T-helper 17 cell (primary cell): ENCODE data around the gene COPS7A. TPM values are rescaled to one million over a fixed set of nuclear protein-coding genes. Genes with fewer than 3 reads are reported as not detected.
A peak's percentile ranks its signal among the peaks of the same experiment; 100 is the strongest.

Experiments
- ATAC-seq: fragments of 150-1000 bp; cut with Tn5 transposase; 2 replicates; pipeline ENCODE4 v1.10.0; 2021; ENCODE audit warnings: mild to moderate bottlenecking, moderate library complexity
- DNase-seq, 3 donors: peaks; one replicate each; pipeline versions ENCODE4 v3.0.0 to v3.0.0-alpha.2; 2020 to 2021
- H3K9me3 ChIP-seq: one replicate; pipeline ENCODE4 v1.7.0; 2013; ENCODE audit warnings: low read length, mild to moderate bottlenecking; ENCODE audit not compliant: control insufficient read depth, poor library complexity, severe bottlenecking
- H3K27ac Mint-ChIP-seq: one replicate; pipeline ENCODE4 v1.8.0; 2022; ENCODE audit warnings: mild to moderate bottlenecking, moderate library complexity, mixed read lengths
- H3K27me3 Mint-ChIP-seq: one replicate; pipeline ENCODE4 v1.8.0; 2022; ENCODE audit warnings: mixed read lengths
- H3K36me3 Mint-ChIP-seq: one replicate; pipeline ENCODE4 v1.8.0; 2022; ENCODE audit warnings: low read depth, mixed read lengths
- H3K4me1 Mint-ChIP-seq: one replicate; pipeline ENCODE4 v1.8.0; 2022; ENCODE audit warnings: mild to moderate bottlenecking, mixed read lengths
- H3K4me3 Mint-ChIP-seq: one replicate; pipeline ENCODE4 v1.8.0; 2022; ENCODE audit warnings: mild to moderate bottlenecking, moderate library complexity, mixed read lengths
- total RNA-seq, 4 donors: library from RNA in 2 of 4; stranded (reverse) in 2 of 4; gene quantifications; one replicate each; pipeline ENCODE4 v1.2.3 and lab custom pipeline; 2022 to 2026

The COPS7A gene
- total RNA-seq, 2 donors from 2014 or later: 13.9 to 17.9 TPM

GRCh38 chr12:6771509-6772330, 47.9 kb downstream of the COPS7A start:
- Mint-ChIP-seq H3K36me3 (peaks cover 15% of the 10 kb centered on the region), H3K27me3 (peaks cover 59% of the 10 kb centered on the region), H3K27ac (peak overlapping the region; percentile 57), H3K4me3 (peak overlapping the region; percentile 92), H3K4me1 (peaks cover 39% of the 10 kb centered on the region)
- DNase-seq: no peak
- ATAC-seq: no peak
- no peaks in the 10 kb centered on the region for H3K9me3 ChIP-seq

GRCh38 chr12:6772331-6772695, 48.5 kb downstream of the COPS7A start, which contains the start of gene LAG3:
Gene LAG3 (plus strand): TSS chr12:6772520. CDS start chr12:6772853, 333 bp downstream.
- no peaks in the 10 kb centered on the region for H3K9me3 ChIP-seq
- ATAC-seq: no peak
- Mint-ChIP-seq H3K27ac (peak within 1 kb of the TSS; percentile 57), H3K27me3 (peaks cover 55% of the 10 kb centered on the region), H3K4me1 (peaks cover 34% of the 10 kb centered on the region), H3K4me3 (peak within 1 kb of the TSS; percentile 92), H3K36me3 (peaks cover 12% of the 10 kb centered on the region)
- no peak for DNase-seq

- H3K9me3 ChIP-seq: no peaks in the 10 kb centered on the region
- H3K27me3 Mint-ChIP-seq: peaks cover 48% of the 10 kb centered on the region
- H3K36me3 Mint-ChIP-seq: peaks cover 9% of the 10 kb centered on the region
- ATAC-seq: no peak
- DNase-seq: no peak
- H3K4me1 Mint-ChIP-seq: peaks cover 29% of the 10 kb centered on the region
- no peak overlapping the region for H3K27ac Mint-ChIP-seq
- peak overlapping the region; percentile 92 for H3K4me3 Mint-ChIP-seq
These were observed 49.1 kb downstream of the COPS7A start for GRCh38 chr12:6772726-6773589.

- Mint-ChIP-seq H3K27me3 (peaks cover 44% of the 10 kb centered on the region), H3K27ac (peak overlapping the region; percentile 84), H3K4me1 (peaks cover 34% of the 10 kb centered on the region), H3K4me3 (peak overlapping the region; percentile 92), H3K36me3 (peaks cover 13% of the 10 kb centered on the region)
- DNase-seq: no peak
- no peaks in the 10 kb centered on the region for H3K9me3 ChIP-seq
- ATAC-seq: peak; percentile 45
These were observed 49.9 kb downstream of the COPS7A start for GRCh38 chr12:6773590-6774351.

- Mint-ChIP-seq H3K36me3 (peaks cover 13% of the 10 kb centered on the region), H3K4me3 (peak overlapping the region; percentile 88), H3K27me3 (peaks cover 45% of the 10 kb centered on the region), H3K4me1 (peaks cover 39% of the 10 kb centered on the region), H3K27ac (peak overlapping the region; percentile 84)
- ATAC-seq (peak; percentile 48), DNase-seq (no peak)
- H3K9me3 ChIP-seq: no peaks in the 10 kb centered on the region
These were observed 50.7 kb downstream of the COPS7A start for GRCh38 chr12:6774499-6775062.

GRCh38 chr12:6775185-6776174, 51.6 kb downstream of the COPS7A start:
- H3K4me1 Mint-ChIP-seq: peaks cover 38% of the 10 kb centered on the region
- H3K27me3 Mint-ChIP-seq: peaks cover 45% of the 10 kb centered on the region

GRCh38 chr12:6777386-6777785, 53.5 kb downstream of the COPS7A start:
- Mint-ChIP-seq H3K4me1 (peaks cover 27% of the 10 kb centered on the region), H3K36me3 (peaks cover 11% of the 10 kb centered on the region), H3K4me3 (no peak overlapping the region), H3K27me3 (peaks cover 32% of the 10 kb centered on the region), H3K27ac (no peak overlapping the region)
- DNase-seq (no peak), ATAC-seq (no peak)
- no peaks in the 10 kb centered on the region for H3K9me3 ChIP-seq

More at GRCh38 chr12:6775185-6776174, 51.6 kb downstream of the COPS7A start:
- DNase-seq (no peak), ATAC-seq (no peak)
- no peaks in the 10 kb centered on the region for H3K9me3 ChIP-seq
- H3K27ac Mint-ChIP-seq: peak overlapping the region; percentile 84
- peaks cover 13% of the 10 kb centered on the region for H3K36me3 Mint-ChIP-seq
- peak overlapping the region; percentile 88 for H3K4me3 Mint-ChIP-seq

- Mint-ChIP-seq H3K4me1 (peaks cover 25% of the 10 kb centered on the region), H3K27me3 (peaks cover 32% of the 10 kb centered on the region), H3K27ac (peak overlapping the region; percentile 77), H3K4me3 (peak overlapping the region; percentile 96), H3K36me3 (peaks cover 11% of the 10 kb centered on the region)
- no peak for ATAC-seq
- no peak for DNase-seq
- H3K9me3 ChIP-seq: no peaks in the 10 kb centered on the region
These were observed 54.3 kb downstream of the COPS7A start for GRCh38 chr12:6778217-6778573.

GRCh38 chr12:6778574-6779550, 55.0 kb downstream of the COPS7A start:
- Mint-ChIP-seq H3K4me3 (peak overlapping the region; percentile 96), H3K36me3 (peaks cover 11% of the 10 kb centered on the region), H3K27me3 (peaks cover 32% of the 10 kb centered on the region), H3K4me1 (peaks cover 28% of the 10 kb centered on the region), H3K27ac (peak overlapping the region; percentile 77)
- no peaks in the 10 kb centered on the region for H3K9me3 ChIP-seq
- ATAC-seq (peak; percentile 91), DNase-seq (peak; percentile 71 to 79 (median 78))

- H3K4me3 Mint-ChIP-seq: peak overlapping the region; percentile 96
- H3K27me3 Mint-ChIP-seq: peaks cover 22% of the 10 kb centered on the region
- H3K4me1 Mint-ChIP-seq: peaks cover 25% of the 10 kb centered on the region
- H3K36me3 Mint-ChIP-seq: peaks cover 7% of the 10 kb centered on the region
- DNase-seq: no peak
- no peak for ATAC-seq
- peak overlapping the region; percentile 77 for H3K27ac Mint-ChIP-seq
- no peaks in the 10 kb centered on the region for H3K9me3 ChIP-seq
These were observed 56.0 kb downstream of the COPS7A start for GRCh38 chr12:6779708-6780432.
